GM12878 (cell line): Measurements from ENCODE around the gene IL16. TPM values are rescaled to one million over a fixed set of nuclear protein-coding genes. Genes with fewer than 3 reads are reported as not detected.

Experiments
- ATAC-seq: fragments of 200-7000 bp; cut with Tn5 transposase; 3 replicates; pipeline ENCODE4 v1.9.1; 2020; ENCODE audit warnings: mild to moderate bottlenecking, moderate library complexity
- BruUV-seq: library from RNA; stranded (reverse); fragments of 400-500 nt; replicated peaks from 2 replicates; lab custom pipeline; 2021; lab: Mats Ljungman, UMichigan
- CTCF ChIA-PET: fragments of 300-600 bp; sonication (Branson Sonifier 250); formaldehyde crosslinking; extraction: SDS; loops from one replicate; lab custom pipeline; 2021; ENCODE audit warnings: inconsistent platforms; lab: Yijun Ruan, JAX
- POLR2A ChIA-PET: fragments of 350-600 bp; formaldehyde crosslinking; extraction: SDS; loops from one replicate; lab custom pipeline; 2021; ENCODE audit warnings: inconsistent platforms; lab: Charles Lee
- RAD21 ChIA-PET: fragments of 300-600 bp; sonication (Branson Sonifier 250); formaldehyde crosslinking; loops from one replicate; lab custom pipeline; 2023; ENCODE audit warnings: antibody characterized with exemption; ENCODE audit not compliant: unreplicated experiment; lab: Charles Lee
- SMC1A ChIA-PET: fragments of 300-600 bp; sonication (Branson Sonifier 250); formaldehyde crosslinking; loops from one replicate; lab custom pipeline; 2023; ENCODE audit not compliant: unreplicated experiment, uncharacterized antibody; lab: Charles Lee
- DNase-seq: peaks from one replicate; pipeline ENCODE4 v3.0.0-alpha.2; 2011; ENCODE audit warnings: low read depth, low spot score
- FAIRE-seq: peaks from 3 replicates; lab custom pipeline; 2011; peaks lifted over from hg19 to GRCh38; lab: Jason Lieb, UNC
- H2AFZ ChIP-seq: 2 replicates; pipeline ENCODE4 v1.6.0; 2011; ENCODE audit warnings: low read depth, low read length, control low read depth; ENCODE audit not compliant: control insufficient read depth
- H3K27ac ChIP-seq: 2 replicates; pipeline ENCODE4 v1.5.1; 2011; ENCODE audit warnings: control low read depth; ENCODE audit not compliant: control insufficient read depth, insufficient read depth
- H3K27me3 ChIP-seq, 2 experiments: replicated peaks in 1 of 2; 2 replicates each; pipeline versions ENCODE4 v1.6.0 to v1.6.1; 2011; ENCODE audit warnings: low read length in 1 of 2; ENCODE audit not compliant: control insufficient read depth in 2 of 2, insufficient read depth in 2 of 2
- H3K36me3 ChIP-seq, 2 experiments: 2 replicates each; pipeline ENCODE4 v1.5.1; 2011; ENCODE audit warnings: low read length in 1 of 2; ENCODE audit not compliant: control insufficient read depth in 2 of 2, insufficient read depth in 2 of 2
- H3K4me1 ChIP-seq: 2 replicates; pipeline ENCODE4 v1.6.1; 2011; ENCODE audit warnings: mild to moderate bottlenecking, low read length, moderate library complexity, mixed read lengths; ENCODE audit not compliant: control insufficient read depth, insufficient read depth
- H3K4me2 ChIP-seq: 2 replicates; pipeline ENCODE4 v1.6.0; 2011; ENCODE audit warnings: control low read depth; ENCODE audit not compliant: control insufficient read depth, insufficient read depth
- H3K4me3 ChIP-seq: fragments of 200-600 bp; sonication (generic); 2 replicates; pipeline ENCODE4 v1.5.1; 2016
- H3K79me2 ChIP-seq: 2 replicates; pipeline ENCODE4 v1.6.0; 2011; ENCODE audit warnings: low read length; ENCODE audit not compliant: control insufficient read depth, insufficient read depth
- H3K9ac ChIP-seq: 2 replicates; pipeline ENCODE4 v1.8.0; 2011; ENCODE audit warnings: low read length, control low read depth, mixed read lengths; ENCODE audit not compliant: control insufficient read depth, insufficient read depth
- H3K9me3 ChIP-seq: replicated peaks from 3 replicates; pipeline ENCODE4 v1.5.1; 2011; ENCODE audit warnings: mild to moderate bottlenecking, low read length; ENCODE audit not compliant: control insufficient read depth, insufficient read depth
- H4K20me1 ChIP-seq: 2 replicates; pipeline ENCODE4 v1.6.0; 2011; ENCODE audit not compliant: control insufficient read depth, insufficient read depth
- ASH2L ChIP-seq: fragments of 300-600, 200-600 bp; sonication (generic); IDR thresholded peaks from 2 replicates; pipeline ENCODE4 v1.6.1; 2017; ENCODE audit warnings: low read depth, mild to moderate bottlenecking, borderline replicate concordance
- ATF7 ChIP-seq: fragments of 450-650 bp; IDR thresholded peaks from 2 replicates; pipeline ENCODE4 v1.6.1; 2016; ENCODE audit warnings: low read depth, mild to moderate bottlenecking
- CEBPZ ChIP-seq: fragments of 150-350 bp; IDR thresholded peaks from 2 replicates; pipeline ENCODE4 v1.6.1; 2016; ENCODE audit warnings: low read depth, low read length
- EP300 ChIP-seq, 2 experiments: fragments of 150-350 bp in 1 of 2; IDR thresholded peaks; 2 replicates each; pipeline ENCODE4 v1.6.1; 2011 to 2012; ENCODE audit warnings: low read depth in 2 of 2, low read length in 2 of 2, borderline replicate concordance in 1 of 2, improper control_type of control experiment in 1 of 2, inconsistent platforms in 1 of 2; ENCODE audit not compliant: control insufficient read depth in 1 of 2
- GATAD2B ChIP-seq: fragments of 450-650 bp; conservative IDR thresholded peaks from 2 replicates; pipeline ENCODE4 v1.6.1; 2017; ENCODE audit warnings: low read depth, mild to moderate bottlenecking, moderate library complexity
- HDGF ChIP-seq: fragments of 450-650 bp; IDR thresholded peaks from 2 replicates; pipeline ENCODE4 v1.6.1; 2016; ENCODE audit warnings: antibody characterized with exemption
- IRF4 ChIP-seq: IDR thresholded peaks from 2 replicates; pipeline ENCODE4 v1.6.1; 2011; ENCODE audit warnings: low read depth, low read length
- MEF2B ChIP-seq: fragments of 450-650 bp; IDR thresholded peaks from 2 replicates; pipeline ENCODE4 v1.6.1; 2018; ENCODE audit warnings: mild to moderate bottlenecking, moderate library complexity; ENCODE audit not compliant: partially characterized antibody, poor library complexity, severe bottlenecking
- MTA2 ChIP-seq: fragments of 450-650 bp; IDR thresholded peaks from 2 replicates; pipeline ENCODE4 v1.6.1; 2016; ENCODE audit warnings: low read depth, mild to moderate bottlenecking, moderate library complexity
- NFYA ChIP-seq: IDR thresholded peaks from 2 replicates; pipeline ENCODE4 v1.6.1; 2011; ENCODE audit warnings: low read depth, mild to moderate bottlenecking, low read length, improper control_type of control experiment, borderline replicate concordance
- POLR2AphosphoS5 ChIP-seq: IDR thresholded peaks from 2 replicates; pipeline ENCODE4 v1.6.1; 2011; ENCODE audit warnings: mild to moderate bottlenecking, low read length, inconsistent platforms
- RCOR1 ChIP-seq: conservative IDR thresholded peaks from 2 replicates; pipeline ENCODE4 v1.6.1; 2012; ENCODE audit warnings: low read depth, low read length, improper control_type of control experiment
- SMAD5 ChIP-seq: IDR thresholded peaks from 2 replicates; pipeline ENCODE4 v1.6.1; 2016; ENCODE audit warnings: antibody characterized with exemption, low read depth
- SREBF2 ChIP-seq: IDR thresholded peaks from 2 replicates; pipeline ENCODE4 v1.6.1; 2012; ENCODE audit warnings: mild to moderate bottlenecking, low read length
- SUPT20H ChIP-seq: IDR thresholded peaks from 2 replicates; pipeline ENCODE4 v1.6.1; 2011; ENCODE audit warnings: low read depth, mild to moderate bottlenecking, low read length, moderate library complexity, borderline replicate concordance; ENCODE audit not compliant: control insufficient read depth
- TAF1 ChIP-seq: IDR thresholded peaks from 2 replicates; pipeline ENCODE4 v1.6.1; 2011; ENCODE audit warnings: mild to moderate bottlenecking, low read depth, low read length, borderline replicate concordance
- whole genome bisulfite sequencing: methylation state at CpG from one replicate; pipeline ENCODE4 v1.1.6; 2016; ENCODE audit warnings: low lambda C conversion rate; ENCODE audit not compliant: insufficient replicate concordance, insufficient coverage; ENCODE audit errors: missing lambda C conversion rate; 5-methylcytosine and 5-hydroxymethylcytosine counted together
- in situ Hi-C: fragments of 300-500 bp; cut with MboI; formaldehyde crosslinking; loops from 9 replicates; pipeline ENCODE4 v1.14.3; 2018; ENCODE audit warnings: mixed read lengths
- intact Hi-C: fragments of 100-400 bp; cut with micrococcal nuclease; formaldehyde crosslinking; loops from one replicate; pipeline ENCODE4 v1.14.2; 2022; ENCODE audit not compliant: unreplicated experiment
- polyA plus RNA-seq, 11 experiments: library from polyadenylated mRNA; depleted of rRNA in 4 of 11; unstranded in 6 of 11; stranded (reverse) in 5 of 11; fragments of >200 nt; fragmentation: Nextera tagmentation in 4 of 11; fragmentation: Illumina TruSeq in 1 of 11; extraction: Ambion mirVana in 4 of 11; extraction: Trizol in 1 of 11; gene quantifications; 1 replicate in 1 of 11; 2 replicates in 10 of 11; pipeline versions ENCODE4 v1.2.1 to v1.2.3, GENCODE V29; 2011 to 2016; ENCODE audit warnings: inconsistent platforms in 2 of 11, missing spikeins in 2 of 11, low read depth in 1 of 11
- total RNA-seq, 4 experiments: library from RNA; depleted of rRNA in 3 of 4; stranded (reverse); fragments of >200 nt in 3 of 4; fragmentation: Illumina TruSeq in 1 of 4; extraction: Trizol in 1 of 4; gene quantifications; 2 replicates each; pipeline versions ENCODE4 v1.2.1 to v1.2.3, GENCODE V29; 2013 to 2021

IL16 gene
- total and polyA plus RNA-seq, 10 of the 15 experiments (the other 5 are each of a cell fraction or from before 2014, with no cell fraction given): 21.7 to 206 (median 44.5) TPM

- no peak for TF ChIP-seq SUPT20H
- TF ChIP-seq CEBPZ: no peak
- TF ChIP-seq GATAD2B: no peak
- TF ChIP-seq ASH2L: no peak
- TF ChIP-seq RCOR1: no peak
- no peak for TF ChIP-seq SMAD5
- no peak for TF ChIP-seq NFYA
- TF ChIP-seq MTA2: no peak
- TF ChIP-seq, all 136 proteins: peak for 0
These were observed 121.0 kb downstream of the IL16 start (continued) for GRCh38 chr15:81317642-81318017.

- FAIRE-seq: no peak
- DNase-seq: no peak
- H4K20me1 ChIP-seq: no peaks in the 10 kb centered on the region
- WGBS: 100% methylated on average over 1 of the region's 1 CpG
- no peak for TF ChIP-seq IRF4
- no peak for TF ChIP-seq TAF1
- no peak for TF ChIP-seq HDGF
- no peak for TF ChIP-seq SREBF2
- no peak for TF ChIP-seq EP300 (IDR thresholded peaks at IDR 0.05; ENCODE audit: borderline replicate concordance in 1 of 2, control insufficient read depth in 1 of 2, low read depth in 2 of 2, low read length in 2 of 2)
- peak; percentile 46; the same call in 1 of the 2 replicates for TF ChIP-seq ATF7
- no peak for TF ChIP-seq MEF2B
- no peak for TF ChIP-seq POLR2AphosphoS5
- H3K36me3 ChIP-seq: peaks cover 2 to 5% of the 10 kb centered on the region in 2 experiments; a peak in 1 of 4 replicates
- ATAC-seq: no peak
- SMC1A ChIA-PET: interaction anchor here (0.8 to 2.9 kb wide), 7 partner anchors 12 to 302 kb away, joined by 3 to 21 read pairs (median 4); no protein-coding TSS in a partner anchor
- no peak overlapping the region for H3K27ac ChIP-seq
- H3K4me1 ChIP-seq: peaks cover 19% of the 10 kb centered on the region
- in situ Hi-C loops: no loop called here
- RAD21 ChIA-PET: interaction anchor here (1.0 to 1.5 kb wide), 3 partner anchors 15 to 47 kb away, joined by 3 to 4 read pairs (median 3); no protein-coding TSS in a partner anchor
- H3K9ac ChIP-seq: no peak overlapping the region
- no TSS peak for BruUV-seq
- CTCF ChIA-PET: interaction anchor here (0.6 to 1.9 kb wide), 5 partner anchors 17 to 877 kb away, joined by 3 to 7 read pairs (median 3); no protein-coding TSS in a partner anchor
- H3K9me3 ChIP-seq: no peaks in the 10 kb centered on the region
- H3K4me3 ChIP-seq: no peak overlapping the region
- H2AFZ ChIP-seq: no peak overlapping the region
- POLR2A ChIA-PET: interaction anchor here (0.9 to 4.2 kb wide), 2 partner anchors 13 to 29 kb away, joined by 3 to 25 read pairs; no protein-coding TSS in a partner anchor
- intact Hi-C loops: loop anchor here (5.0 kb wide), 1 partner anchor 624 kb away; the partner anchor contains the start of gene ABHD17C
- peak overlapping the region; percentile 79; the same call in 1 of the 2 replicates for H3K4me2 ChIP-seq
- no peaks in the 10 kb centered on the region for H3K27me3 ChIP-seq
- H3K79me2 ChIP-seq: peaks cover 4% of the 10 kb centered on the region
These were observed 125.0 kb downstream of the IL16 start for GRCh38 chr15:81321667-81322066.
